Spleen (tissue), 11 donors: ENCODE measurements around the gene IL1RL2. TPM values are rescaled to one million over a fixed set of nuclear protein-coding genes. Genes with fewer than 3 reads are reported as not detected.

Experiments used
- DNase-seq: peaks from one replicate; pipeline ENCODE4 v3.0.0-alpha.2; 2020
- H3K27ac ChIP-seq, 8 donors: fragments of 200-600 bp; sonication (generic) in 7 of 8; 1 replicate in 4 of 8; 2 replicates in 4 of 8; pipeline versions ENCODE4 v1.5.0 to v1.8.0; 2016 to 2021; ENCODE audit warnings: inconsistent platforms in 4 of 8, mild to moderate bottlenecking in 4 of 8, moderate library complexity in 1 of 8
- H3K27me3 ChIP-seq, 7 donors: fragments of 200-600 bp; sonication (generic) in 6 of 7; replicated peaks in 1 of 7; 1 replicate in 4 of 7; 2 replicates in 3 of 7; pipeline versions ENCODE4 v1.5.0 to v1.8.0; 2016 to 2021; ENCODE audit warnings: inconsistent platforms in 3 of 7, mild to moderate bottlenecking in 1 of 7
- H3K36me3 ChIP-seq, 6 donors: fragments of 200-600 bp; sonication (generic) in 5 of 6; 1 replicate in 4 of 6; 2 replicates in 2 of 6; pipeline versions ENCODE4 v1.5.0 to v1.8.0; 2016 to 2021; ENCODE audit warnings: inconsistent platforms in 2 of 6
- H3K4me1 ChIP-seq, 6 donors: fragments of 200-600 bp; sonication (generic) in 5 of 6; 1 replicate in 3 of 6; 2 replicates in 3 of 6; pipeline versions ENCODE4 v1.5.0 to v1.8.0; 2016 to 2021; ENCODE audit warnings: inconsistent platforms in 3 of 6
- H3K4me3 ChIP-seq, 8 donors: fragments of 200-600 bp; sonication (generic) in 7 of 8; 1 replicate in 4 of 8; 2 replicates in 4 of 8; pipeline versions ENCODE4 v1.5.0 to v1.8.0; 2016 to 2021; ENCODE audit warnings: inconsistent platforms in 4 of 8, mild to moderate bottlenecking in 4 of 8, moderate library complexity in 2 of 8
- H3K9me3 ChIP-seq, 8 donors: fragments of 200-600 bp; sonication (generic) in 7 of 8; 1 replicate in 4 of 8; 2 replicates in 4 of 8; pipeline versions ENCODE4 v1.5.0 to v1.8.0; 2016 to 2021; ENCODE audit warnings: inconsistent platforms in 4 of 8
- CTCF ChIP-seq, 11 experiments: fragments of 200-600 bp in 7 of 11; fragments of 450-650 bp in 4 of 11; sonication (generic) in 4 of 11; IDR thresholded peaks in 8 of 11; conservative IDR thresholded peaks in 3 of 11; 1 replicate in 7 of 11; 2 replicates in 4 of 11; pipeline versions ENCODE4 v1.4.0 to v1.8.0; 2016 to 2021; ENCODE audit warnings: antibody characterized with exemption in 11 of 11, inconsistent platforms in 4 of 11, mild to moderate bottlenecking in 1 of 11
- POLR2A ChIP-seq, 3 donors: fragments of 450-650 bp; IDR thresholded peaks; one replicate each; pipeline ENCODE4 v1.5.1; 2017; ENCODE audit warnings: antibody characterized with exemption in 3 of 3, mild to moderate bottlenecking in 1 of 3
- POLR2AphosphoS5 ChIP-seq, 3 donors: sonication (generic); formaldehyde crosslinking; IDR thresholded peaks; one replicate each; pipeline ENCODE4 v1.5.1; 2017; ENCODE audit warnings: antibody characterized with exemption in 3 of 3
- WGBS, 5 donors: extraction: QIAGEN DNeasy Blood & Tissue Kit in 3 of 5; methylation state at CpG; one replicate each; pipeline versions ENCODE4 v1.1.5 to v1.1.7; 2013 to 2018; 5-methylcytosine and 5-hydroxymethylcytosine counted together
- intact Hi-C: fragments of 100-400 bp; cut with DNase I; formaldehyde crosslinking; loops from one replicate; pipeline ENCODE4 v1.15.0; 2023; ENCODE audit warnings: low total_unique reads
- polyA plus RNA-seq, 3 donors: library from polyadenylated mRNA; stranded (reverse); fragments of 200-250 nt; gene quantifications; one replicate each; pipeline ENCODE4 v1.2.1, GENCODE V29; 2013
- total RNA-seq, 7 donors: library from RNA; depleted of rRNA in 3 of 7; stranded (reverse); fragments of >200 nt in 3 of 7; fragmentation: NEBNext Ultra II Directional in 4 of 7; extraction: Animal tissue kit (Norgen Biotek cat#: 25700) in 4 of 7; gene quantifications; one replicate each; pipeline versions ENCODE4 v1.1.0 to v1.2.1, GENCODE V29; 2016 to 2021
- donor health status: healthy with polysubstance abuse.
- donor health status: DM: no; HTN: no; CAD: no; lungs with moderate emphysema.
- donor health status: DM: no; HTN: no; CAD: no.
- donor health status: Bipolar disorder and iron deficiency.
- donor health status: healthy.
- donor health status: DM: no; HTN: no; CAD: no.
- donor health status: DM: yes; HTN: yes; CAD: no.

IL1RL2 gene
- total and polyA plus RNA-seq, 10 donors = 0.05 to 0.49 (median 0.13) TPM; not detected in 4

- Histone ChIP-seq H3K9me3 (no peaks in the 10 kb centered on the region), H3K4me1 (peaks cover 0 to 13% (median 6%) of the 10 kb centered on the region in 6 donors), H3K27me3 (peaks cover 0 to 20% (median 7%) of the 10 kb centered on the region in 7 donors), H3K27ac (no peak overlapping the region), H3K4me3 (no peak overlapping the region), H3K36me3 (no peaks in the 10 kb centered on the region)
- TF ChIP-seq CTCF (IDR thresholded peaks at IDR 0.05 in 8 of 11, conservative IDR thresholded peaks at IDR 0.05 in 3 of 11) (no peak), POLR2A (IDR thresholded peaks at IDR 0.05) (no peak), POLR2AphosphoS5 (IDR thresholded peaks at IDR 0.05) (no peak)
- intact Hi-C loops = no loop called here
- no peak for DNase-seq
- 85 to 92% (median 88%) methylated on average over 10 of the region's 10 CpGs for WGBS, 5 donors
Measured at GRCh38 chr2:102190430-102191107, 3.7 kb downstream of the IL1RL2 start.

- peaks cover 0 to 20% (median 7%) of the 10 kb centered on the region in 7 donors for H3K27me3 ChIP-seq
- H3K36me3 ChIP-seq = no peaks in the 10 kb centered on the region
- no peak overlapping the region for H3K27ac ChIP-seq
- WGBS, 5 donors = 90 to 100% (median 94%) methylated on average over 1 of the region's 1 CpG
- H3K9me3 ChIP-seq = no peaks in the 10 kb centered on the region
- DNase-seq = no peak
- no peak for TF ChIP-seq POLR2AphosphoS5 (IDR thresholded peaks at IDR 0.05)
- TF ChIP-seq POLR2A (IDR thresholded peaks at IDR 0.05) = no peak
- no peak for TF ChIP-seq CTCF (IDR thresholded peaks at IDR 0.05 in 8 of 11, conservative IDR thresholded peaks at IDR 0.05 in 3 of 11)
- intact Hi-C loops = no loop called here
- no peak overlapping the region for H3K4me3 ChIP-seq
- peaks cover 0 to 13% (median 3%) of the 10 kb centered on the region in 6 donors for H3K4me1 ChIP-seq
Measured at GRCh38 chr2:102191501-102191900, 4.7 kb downstream of the IL1RL2 start.

GRCh38 chr2:102193074-102193473, 6.3 kb downstream of the IL1RL2 start:
- no peak for DNase-seq
- no peaks in the 10 kb centered on the region for H3K9me3 ChIP-seq
- 83 to 97% (median 89%) methylated on average over 1 of the region's 1 CpG for WGBS, 5 donors
- TF ChIP-seq CTCF (IDR thresholded peaks at IDR 0.05 in 8 of 11, conservative IDR thresholded peaks at IDR 0.05 in 3 of 11) (no peak), POLR2A (IDR thresholded peaks at IDR 0.05) (no peak), POLR2AphosphoS5 (IDR thresholded peaks at IDR 0.05) (no peak)
- intact Hi-C loops = no loop called here
- H3K27ac ChIP-seq = no peak overlapping the region
- no peak overlapping the region for H3K4me3 ChIP-seq
- H3K27me3 ChIP-seq = peaks cover 0 to 6% (median 0%) of the 10 kb centered on the region in 7 donors
- no peaks in the 10 kb centered on the region for H3K36me3 ChIP-seq
- H3K4me1 ChIP-seq = peaks cover 0 to 1% (median 0%) of the 10 kb centered on the region in 6 donors

DNA sequence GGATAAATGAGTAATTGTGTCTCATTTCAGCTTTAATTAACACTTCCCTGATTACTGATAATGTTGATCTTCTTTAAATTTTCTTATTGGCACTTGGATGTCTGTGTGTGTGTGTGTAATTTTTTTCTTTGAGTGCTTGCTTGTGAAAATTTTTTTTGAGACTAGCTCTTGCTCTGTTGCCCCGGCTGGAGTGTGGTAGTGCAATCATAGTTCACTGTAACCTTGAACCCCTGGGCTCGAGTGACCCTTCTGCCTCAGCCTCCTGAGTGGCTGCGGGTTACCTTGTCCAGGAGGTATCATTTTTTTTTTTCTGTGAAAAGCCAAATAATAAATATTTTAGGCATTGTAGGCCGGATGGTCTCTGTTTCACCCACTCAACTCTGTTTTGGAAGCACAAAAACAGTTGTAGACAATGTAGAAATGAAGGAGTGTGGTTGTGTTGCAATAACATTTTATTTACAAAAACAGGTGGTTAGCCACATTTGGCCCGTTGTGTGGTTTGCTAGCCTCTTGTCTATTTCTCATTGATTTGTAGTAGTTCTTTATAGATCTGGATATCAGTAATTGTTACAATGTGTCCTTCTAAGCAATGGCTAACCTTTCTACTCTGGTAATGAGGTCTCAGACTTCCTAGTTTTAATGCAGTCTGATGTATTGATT, 7.9 kb downstream of the IL1RL2 start:
- WGBS, 5 donors = 60 to 85% (median 74%) methylated on average over 5 of the region's 5 CpGs
- no peaks in the 10 kb centered on the region for H3K4me1 ChIP-seq
- H3K4me3 ChIP-seq = no peak overlapping the region
- no peak overlapping the region for H3K27ac ChIP-seq
- no peaks in the 10 kb centered on the region for H3K27me3 ChIP-seq
- H3K9me3 ChIP-seq = no peaks in the 10 kb centered on the region
- no peak for TF ChIP-seq POLR2AphosphoS5 (IDR thresholded peaks at IDR 0.05)
- no peak for TF ChIP-seq CTCF (IDR thresholded peaks at IDR 0.05 in 8 of 11, conservative IDR thresholded peaks at IDR 0.05 in 3 of 11)
- no peak for TF ChIP-seq POLR2A (IDR thresholded peaks at IDR 0.05)
- DNase-seq = no peak
- no peaks in the 10 kb centered on the region for H3K36me3 ChIP-seq
- intact Hi-C loops = no loop called here
